Stimulated activated naive CD4-positive, alpha-beta T cell treated with Interleukin-2 at 50 U/mL for 16 hours (primary cell): ENCODE data around the gene PTK7.

Source experiments
- DNase-seq: peaks from one replicate; lab custom pipeline; 2025; lab: John Stamatoyannopoulos, UW

The PTK7 gene

GRCh38 chr6:43146261-43146660, 70.1 kb downstream of the PTK7 start:
- DNase-seq = no peak

- no peak for DNase-seq
These were observed 70.9 kb downstream of the PTK7 start for GRCh38 chr6:43146709-43147688.

DNA sequence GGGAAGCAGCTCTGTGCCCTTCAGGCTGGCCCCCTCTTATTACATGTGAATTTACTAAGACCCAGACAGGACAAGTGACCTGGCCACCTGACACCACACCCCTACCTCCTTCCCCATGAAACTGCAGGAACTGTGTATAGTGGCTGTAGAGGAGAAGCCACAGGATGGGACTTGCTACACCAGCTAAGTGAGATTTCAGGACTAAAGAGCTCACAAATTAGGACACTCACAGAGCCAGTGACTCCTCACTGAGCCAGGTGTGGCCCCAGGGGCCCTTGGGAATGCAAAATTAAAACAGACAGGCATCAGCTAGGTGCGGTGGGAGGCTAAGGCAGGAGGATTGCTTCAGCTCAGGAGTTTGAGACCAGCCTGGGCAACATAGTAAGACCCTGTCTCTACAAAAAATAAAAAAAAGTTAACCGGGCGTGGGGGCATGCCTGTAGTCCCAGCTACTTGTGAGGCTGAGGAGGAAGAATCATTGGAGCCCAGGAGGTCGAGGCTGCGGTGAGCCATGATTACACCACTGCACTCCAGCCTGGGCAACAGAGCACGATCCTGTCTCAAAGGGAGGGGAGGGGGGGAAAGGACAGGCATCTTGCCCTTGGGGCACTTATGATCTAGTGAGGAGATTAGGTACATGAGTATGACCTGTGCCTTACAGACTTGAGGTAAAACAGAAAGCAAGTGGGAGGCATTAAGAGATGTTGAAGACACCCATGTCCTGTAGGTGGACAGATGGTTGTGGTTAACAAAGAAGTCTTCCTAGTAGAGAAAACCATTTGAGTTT, 71.8 kb downstream of the PTK7 start:
- no peak for DNase-seq

DNA sequence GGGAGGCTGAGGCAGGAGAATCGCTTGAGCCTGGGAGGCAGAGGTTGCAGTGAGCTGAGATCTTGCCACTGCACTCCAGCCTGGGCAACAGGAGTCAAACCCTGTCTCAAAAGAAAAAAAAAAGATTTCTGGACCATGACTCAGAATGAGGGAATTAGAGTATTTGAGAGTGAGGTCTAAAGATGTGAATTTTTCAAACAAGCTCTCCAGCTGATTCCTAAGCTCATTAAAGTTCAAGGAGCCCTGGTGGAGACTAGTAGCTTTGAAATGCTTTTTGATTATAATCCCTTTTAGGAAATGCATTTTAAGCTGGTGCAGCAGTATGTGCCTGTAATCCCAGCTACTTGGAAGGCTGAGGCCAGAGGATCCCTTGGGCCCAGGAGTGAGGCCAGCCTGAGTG, 73.2 kb downstream of the PTK7 start:
- DNase-seq = no peak

DNA sequence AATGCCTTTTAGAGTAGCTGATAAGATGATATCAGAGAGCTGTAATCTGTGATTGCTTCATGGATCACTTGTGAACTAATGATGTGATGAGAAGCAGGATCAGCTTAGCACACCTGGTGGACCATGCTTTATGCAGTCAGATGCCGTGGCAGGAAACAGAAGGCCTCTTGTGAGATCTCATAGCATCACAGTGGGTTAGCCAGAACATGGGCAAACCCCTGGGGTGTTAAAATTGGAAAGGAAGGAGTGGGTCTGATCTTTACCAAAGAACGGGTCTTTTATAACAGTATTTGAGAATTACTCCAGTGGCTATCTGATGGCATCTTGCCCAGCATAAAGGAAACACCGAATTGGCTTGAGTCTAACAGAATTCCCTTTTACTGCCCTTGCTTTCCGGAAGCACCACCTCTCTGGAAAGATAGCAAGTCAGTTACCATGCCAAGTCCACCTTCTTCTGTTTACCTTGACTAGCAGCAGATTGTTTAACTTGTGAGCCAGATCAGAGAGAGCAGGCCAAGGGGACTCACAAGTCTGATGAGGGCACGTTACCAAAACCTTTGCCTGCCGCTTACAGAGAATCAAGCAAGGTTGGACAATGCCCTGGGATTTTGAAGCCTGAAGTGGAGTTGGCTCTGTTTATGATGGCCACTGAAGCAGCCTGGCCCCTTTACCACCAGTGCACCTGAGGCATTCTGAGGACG, 74.1 kb downstream of the PTK7 start:
- DNase-seq = no peak

DNA sequence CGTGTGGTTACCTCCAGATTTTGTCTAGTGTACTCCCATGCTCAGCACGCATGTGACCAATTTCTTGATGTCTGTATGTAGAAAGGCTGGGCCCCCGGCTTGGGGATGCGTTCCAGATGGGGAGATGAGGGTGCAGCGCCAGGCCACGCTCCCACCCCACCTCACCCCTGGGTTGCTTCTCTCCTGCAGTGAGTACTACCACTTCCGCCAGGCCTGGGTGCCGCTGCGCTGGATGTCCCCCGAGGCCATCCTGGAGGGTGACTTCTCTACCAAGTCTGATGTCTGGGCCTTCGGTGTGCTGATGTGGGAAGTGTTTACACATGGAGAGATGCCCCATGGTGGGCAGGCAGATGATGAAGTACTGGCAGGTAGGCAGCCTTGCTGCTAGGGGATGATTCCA, 83.5 kb downstream of the PTK7 start:
- DNase-seq = no peak

DNA sequence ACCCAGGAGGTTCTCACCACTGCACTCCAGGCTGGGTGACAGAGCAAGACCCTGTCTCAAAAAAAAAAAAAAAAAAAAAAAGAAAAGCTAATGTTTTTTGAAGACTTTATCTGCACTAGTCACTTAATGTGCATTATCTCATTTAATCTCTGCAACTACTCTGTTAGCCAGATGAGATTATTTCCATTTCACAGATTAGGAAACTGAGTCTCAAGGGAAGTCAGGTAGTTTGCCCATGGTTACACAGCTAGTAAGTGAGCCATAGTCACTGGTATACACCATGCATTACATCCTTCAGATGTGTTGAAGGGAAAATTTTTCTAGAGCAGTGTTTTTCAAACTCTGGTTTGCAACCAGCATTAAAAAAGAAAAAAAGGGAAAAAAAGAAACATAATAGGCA, 87.8 kb downstream of the PTK7 start:
- no peak for DNase-seq

DNA sequence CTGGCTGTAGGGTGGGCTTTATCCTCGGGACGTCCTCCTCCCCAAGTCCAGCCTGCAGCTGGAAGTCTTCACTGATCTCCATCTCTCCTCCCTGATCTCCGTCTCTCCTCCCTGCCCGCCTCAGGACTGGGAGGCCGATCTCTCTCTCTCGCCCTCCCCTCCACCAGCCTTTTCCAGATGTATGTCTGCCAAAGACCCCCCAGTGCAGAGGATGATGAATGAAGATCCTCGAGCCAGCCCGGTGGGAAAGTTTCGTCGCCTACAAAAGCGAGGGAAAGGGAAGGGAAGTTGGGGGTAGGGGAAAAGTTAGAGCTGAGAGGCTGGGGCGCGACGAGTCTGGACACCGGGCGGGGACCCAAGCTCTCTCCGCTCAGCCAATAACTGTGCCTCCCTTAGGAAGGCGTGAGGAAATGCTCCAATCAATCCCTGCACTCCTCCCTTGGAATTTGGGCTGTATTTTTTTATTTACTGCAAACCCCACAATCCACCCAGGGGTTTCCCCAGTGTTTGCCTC, 94.4 kb downstream of the PTK7 start:
- no peak for DNase-seq

GRCh38 chr6:43170931-43171706, 95.0 kb downstream of the PTK7 start, which contains the start of gene SRF:
SRF (plus strand) TSS chr6:43171269; CDS start chr6:43171657, 388 bp downstream.
- DNase-seq = peak; percentile 98

- peak; percentile 38 for DNase-seq
These were observed 95.6 kb downstream of the PTK7 start for GRCh38 chr6:43171707-43172103.

DNA sequence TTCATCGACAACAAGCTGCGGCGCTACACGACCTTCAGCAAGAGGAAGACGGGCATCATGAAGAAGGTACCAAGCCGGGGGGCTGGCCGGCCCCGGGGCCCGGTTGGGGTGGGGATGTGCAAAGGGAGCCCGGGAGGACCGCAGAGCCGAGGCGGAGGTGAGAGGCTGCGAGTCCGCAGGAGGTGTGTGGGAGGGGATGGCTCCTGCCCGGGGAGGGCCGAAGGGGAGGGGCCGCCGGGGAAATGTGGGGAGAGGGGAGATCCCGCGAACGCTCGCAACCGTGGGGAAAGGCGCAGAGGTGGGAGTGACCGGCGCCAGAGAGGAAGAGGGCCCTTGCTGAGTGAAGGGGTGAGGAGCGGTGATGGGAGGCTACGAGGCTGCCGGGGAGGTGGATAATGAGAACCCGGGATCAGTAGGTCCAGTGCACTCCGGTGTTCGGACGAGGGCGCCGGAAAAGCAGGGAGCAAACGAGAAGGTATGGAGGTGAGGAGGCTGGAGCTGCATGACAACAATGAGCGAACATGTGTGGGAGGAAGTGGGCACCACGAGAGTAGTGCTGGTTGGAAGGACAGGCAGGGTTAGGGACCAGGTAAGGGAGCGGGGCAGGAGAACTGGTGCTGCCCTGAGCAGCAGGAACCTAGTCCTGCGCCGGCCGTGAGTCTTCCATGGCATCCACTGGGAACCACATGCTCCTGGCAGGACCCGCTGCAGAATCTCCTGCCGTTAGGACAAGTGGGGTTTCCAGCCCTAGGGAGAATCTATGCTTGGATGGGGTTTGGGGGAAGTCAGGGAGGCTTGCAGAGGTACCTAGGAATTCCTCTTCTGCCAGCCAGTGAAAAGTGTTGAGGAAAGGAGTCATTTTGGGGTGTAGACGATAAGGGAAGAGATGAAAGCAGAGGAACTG, 96.2 kb downstream of the PTK7 start:
- peak; percentile 64 for DNase-seq

DNA sequence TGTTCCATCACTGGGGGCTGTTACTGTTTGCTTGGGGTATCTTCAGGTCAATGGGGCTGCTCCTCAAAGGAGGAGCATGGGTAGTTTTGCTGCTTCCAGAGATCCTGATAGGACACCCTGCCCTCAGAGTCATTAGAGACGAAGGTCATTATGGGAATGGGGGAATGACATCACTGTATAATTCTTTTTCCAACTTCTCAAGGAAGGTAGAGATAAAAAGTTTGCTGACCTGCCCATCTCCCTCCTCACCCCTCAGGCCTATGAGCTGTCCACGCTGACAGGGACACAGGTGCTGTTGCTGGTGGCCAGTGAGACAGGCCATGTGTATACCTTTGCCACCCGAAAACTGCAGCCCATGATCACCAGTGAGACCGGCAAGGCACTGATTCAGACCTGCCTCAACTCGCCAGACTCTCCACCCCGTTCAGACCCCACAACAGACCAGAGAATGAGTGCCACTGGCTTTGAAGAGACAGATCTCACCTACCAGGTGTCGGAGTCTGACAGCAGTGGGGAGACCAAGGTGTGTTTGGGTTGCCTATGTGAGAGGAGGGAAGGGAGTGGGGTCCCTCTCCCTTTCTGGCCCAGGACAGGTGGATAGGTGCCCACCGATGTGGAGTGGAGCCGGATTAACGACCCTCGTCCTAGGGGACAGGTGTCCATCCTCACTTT, 97.6 kb downstream of the PTK7 start:
- no peak for DNase-seq

DNA sequence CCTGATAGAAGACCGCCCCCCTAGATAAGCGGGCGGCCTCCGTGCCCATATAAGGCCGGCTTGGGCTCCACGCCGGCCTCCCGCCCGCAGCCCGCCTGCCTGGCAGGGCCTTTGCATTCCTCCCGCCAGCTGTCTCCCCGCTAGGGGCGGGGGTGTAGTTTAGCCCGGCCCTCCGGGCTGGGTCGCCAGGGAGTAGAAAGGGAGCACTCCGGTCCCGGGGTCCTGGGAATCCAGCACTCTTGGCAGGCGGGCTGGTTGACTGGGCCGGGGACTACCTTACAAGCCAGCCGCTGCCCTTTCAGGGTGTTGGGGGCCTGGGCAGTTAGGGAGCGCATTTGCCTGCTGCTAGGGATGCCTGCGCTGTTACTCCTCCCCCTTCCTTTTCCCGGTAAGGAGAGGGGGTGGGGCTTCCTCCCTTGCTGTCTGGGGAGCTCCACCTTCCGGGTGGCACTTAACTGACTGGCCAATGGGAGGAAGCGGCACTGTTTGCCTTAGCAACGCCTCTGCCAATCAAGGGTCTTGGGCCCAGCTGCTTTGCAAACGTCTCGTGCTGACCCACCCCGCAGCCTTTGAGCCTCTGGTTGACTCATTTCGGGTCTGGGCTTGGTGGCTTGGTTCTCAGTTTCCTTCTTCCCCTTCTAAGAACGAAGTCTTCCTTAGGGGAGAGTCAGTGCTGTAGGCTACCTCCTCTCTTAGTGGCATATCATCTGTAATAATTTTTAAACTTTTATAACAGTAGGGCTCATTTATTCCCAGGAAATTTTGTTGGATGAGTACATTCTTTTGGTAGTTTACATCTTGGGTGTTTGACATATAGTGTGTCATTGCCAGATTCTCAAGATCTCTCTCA, 98.4 kb downstream of the PTK7 start:
- DNase-seq = peak; percentile 95

DNA sequence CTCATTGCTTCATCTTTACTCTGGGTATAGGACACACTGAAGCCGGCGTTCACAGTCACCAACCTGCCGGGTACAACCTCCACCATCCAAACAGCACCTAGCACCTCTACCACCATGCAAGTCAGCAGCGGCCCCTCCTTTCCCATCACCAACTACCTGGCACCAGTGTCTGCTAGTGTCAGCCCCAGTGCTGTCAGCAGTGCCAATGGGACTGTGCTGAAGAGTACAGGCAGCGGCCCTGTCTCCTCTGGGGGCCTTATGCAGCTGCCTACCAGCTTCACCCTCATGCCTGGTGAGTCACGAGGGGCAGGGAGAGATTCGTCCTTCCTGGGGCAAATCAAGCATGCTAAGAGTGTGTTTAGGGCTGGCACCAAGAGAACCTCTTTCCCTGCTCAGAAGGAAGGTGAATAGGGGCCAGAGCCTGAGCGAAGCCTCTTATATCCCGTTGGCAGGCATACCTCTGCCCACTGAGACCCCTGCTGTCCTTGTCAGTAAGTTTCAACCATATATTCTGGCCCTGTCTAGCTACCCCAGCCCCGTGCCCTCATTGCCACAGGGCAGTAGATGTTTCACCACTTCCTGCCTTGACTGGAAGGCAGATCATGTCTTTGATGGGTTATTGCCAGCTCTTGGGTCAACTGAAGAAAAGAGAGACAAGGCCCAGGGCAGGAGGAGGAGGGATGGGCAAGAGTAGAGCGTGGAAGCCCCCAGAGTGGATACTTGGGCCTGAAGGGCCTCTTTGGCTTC, 99.7 kb downstream of the PTK7 start:
- no peak for DNase-seq

GRCh38 chr6:43176423-43176786, 100.3 kb downstream of the PTK7 start:
- no peak for DNase-seq

GRCh38 chr6:43178150-43178549, 102.0 kb downstream of the PTK7 start:
- DNase-seq = no peak

GRCh38 chr6:43178951-43179830, 103.1 kb downstream of the PTK7 start:
- no peak for DNase-seq
